ENCODE results near the gene GRP.
"Not testable (repeated sequence)": the region's sequence is repeated elsewhere in the genome, so short reads cannot be mapped to it uniquely, and the experiment has no call there.

Gene GRP

GRCh38 chr18:59229191-59229590 lies 9.2 kb downstream of the GRP start:
- DNase-seq (ENCODE audit: low read depth): no peak

GRCh38 chr18:59229701-59230443 lies 9.9 kb downstream of the GRP start:
- DNase-seq (ENCODE audit: low read depth): no peak

GRCh38 chr18:59231114-59231513 lies 11.2 kb downstream of the GRP start:
- DNase-seq (ENCODE audit: low read depth): no peak

- DNase-seq (ENCODE audit: low read depth): no peak
Observed at GRCh38 chr18:59231877-59232276, 11.9 kb downstream of the GRP start.

GRCh38 chr18:59232309-59233016 lies 12.5 kb downstream of the GRP start:
- no peak for DNase-seq (ENCODE audit: low read depth)

- DNase-seq (ENCODE audit: low read depth): no peak
Observed at GRCh38 chr18:59233017-59233410, 13.1 kb downstream of the GRP start.

GRCh38 chr18:59238385-59238784 lies 18.4 kb downstream of the GRP start:
- DNase-seq (ENCODE audit: low read depth): no peak

- no peak for DNase-seq (ENCODE audit: low read depth)
Observed at GRCh38 chr18:59239642-59240041, 19.7 kb downstream of the GRP start.

- DNase-seq (ENCODE audit: low read depth): no peak
Observed at GRCh38 chr18:59242906-59243305, 22.9 kb downstream of the GRP start.

- no peak for DNase-seq (ENCODE audit: low read depth)
Observed at GRCh38 chr18:59246796-59247195, 26.8 kb downstream of the GRP start.

- no peak for DNase-seq (ENCODE audit: low read depth)
Observed at GRCh38 chr18:59249199-59249774, 29.3 kb downstream of the GRP start.

- DNase-seq (ENCODE audit: low read depth): not testable (repeated sequence)
Observed at GRCh38 chr18:59255491-59255890, 35.5 kb downstream of the GRP start.

GRCh38 chr18:59261842-59262241 lies 41.9 kb downstream of the GRP start:
- DNase-seq (ENCODE audit: low read depth): not testable (repeated sequence)

- not testable (repeated sequence) for DNase-seq (ENCODE audit: low read depth)
Observed at GRCh38 chr18:59262243-59262642, 42.3 kb downstream of the GRP start.

GRCh38 chr18:59263661-59264060 lies 43.7 kb downstream of the GRP start:
- DNase-seq (ENCODE audit: low read depth): no peak

- no peak for DNase-seq (ENCODE audit: low read depth)
Observed at GRCh38 chr18:59264121-59264571, 44.2 kb downstream of the GRP start.

- no peak for DNase-seq (ENCODE audit: low read depth)
Observed at GRCh38 chr18:59264651-59265245, 44.8 kb downstream of the GRP start.

GRCh38 chr18:59265246-59265973 lies 45.5 kb downstream of the GRP start:
- no peak for DNase-seq (ENCODE audit: low read depth)

GRCh38 chr18:59265974-59266369 lies 46.0 kb downstream of the GRP start:
- no peak for DNase-seq (ENCODE audit: low read depth)

- no peak for DNase-seq (ENCODE audit: low read depth)
Observed at GRCh38 chr18:59266459-59266858, 46.5 kb downstream of the GRP start.

- DNase-seq (ENCODE audit: low read depth): no peak
Observed at GRCh38 chr18:59266886-59267502, 47.0 kb downstream of the GRP start.
